GM21390 (cell line): ENCODE data around the gene COL9A3.

Source experiments
- ATAC-seq: cut with Tn5 transposase; IDR thresholded peaks from one replicate; pipeline ENCODE4 v1.9.1; 2021; ENCODE audit not compliant: unreplicated experiment

COL9A3 gene

DNA sequence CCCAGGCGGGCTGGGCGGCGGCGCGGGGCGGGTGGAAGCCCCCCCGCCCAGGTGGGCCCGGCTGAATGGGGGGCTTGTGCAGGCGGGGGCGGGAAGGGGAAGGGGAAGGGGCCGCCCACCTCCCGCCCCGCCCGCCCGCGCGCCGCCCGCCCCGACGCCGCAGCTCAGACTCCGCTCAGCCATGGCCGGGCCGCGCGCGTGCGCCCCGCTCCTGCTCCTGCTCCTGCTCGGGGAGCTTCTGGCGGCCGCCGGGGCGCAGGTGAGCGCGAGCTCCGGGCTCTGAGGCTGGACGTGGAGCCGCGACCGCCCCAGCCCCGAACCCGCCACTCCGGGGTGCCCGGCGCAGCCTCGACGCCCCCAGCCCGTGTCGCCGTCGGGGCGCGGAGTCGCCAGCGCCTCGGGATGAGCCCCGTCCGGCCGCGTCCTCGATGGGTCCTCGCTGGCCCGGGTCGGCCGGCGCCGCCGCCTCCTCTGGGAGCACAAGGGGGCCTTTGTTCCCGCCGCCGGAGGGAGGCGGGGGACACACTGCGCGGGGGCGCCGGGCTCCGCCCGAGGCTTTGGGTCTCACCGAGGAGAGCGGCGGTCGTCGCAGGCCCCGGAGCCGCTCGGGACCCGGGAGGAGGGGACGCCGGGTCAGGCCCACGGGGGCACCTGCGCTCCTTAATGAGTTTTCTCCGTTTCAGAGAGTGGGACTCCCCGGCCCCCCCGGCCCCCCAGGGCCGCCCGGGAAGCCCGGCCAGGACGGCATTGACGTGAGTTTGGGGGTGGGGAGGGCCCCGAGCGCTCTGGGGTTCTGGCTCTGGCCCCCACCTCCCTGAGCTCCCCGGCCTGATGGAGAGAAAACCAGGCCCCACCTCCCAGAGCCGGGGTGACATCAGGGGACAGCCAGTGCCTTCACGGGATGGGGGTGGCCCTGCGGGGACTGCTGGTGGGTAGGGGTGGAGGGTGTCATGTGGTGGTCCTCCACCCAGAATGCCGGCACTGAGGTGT lies at the start of gene COL9A3:
Gene COL9A3 (plus strand): TSS at position 167 of the 990 bp plus-strand sequence. CDS start 15 bp downstream, at position 182.
- ATAC-seq: no peak

DNA sequence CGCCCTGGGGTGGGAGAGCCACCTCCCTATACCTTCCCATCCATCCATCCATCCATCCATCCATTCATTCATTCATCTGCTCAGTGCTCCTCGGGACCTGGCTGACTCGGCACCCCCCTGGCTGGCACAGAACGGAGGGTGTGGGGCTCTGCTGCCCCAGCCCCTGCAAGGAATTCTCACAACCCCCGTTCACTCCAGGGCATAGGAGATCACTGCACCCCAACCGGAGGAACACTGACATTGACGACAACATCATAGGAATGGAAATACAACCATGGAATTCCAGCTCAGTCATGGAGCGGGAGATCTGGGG lies 48.7 kb upstream of the COL9A3 start:
- ATAC-seq: no peak

- ATAC-seq: no peak
Measured at GRCh38 chr20:62768551-62769287, 48.1 kb upstream of the COL9A3 start.

DNA sequence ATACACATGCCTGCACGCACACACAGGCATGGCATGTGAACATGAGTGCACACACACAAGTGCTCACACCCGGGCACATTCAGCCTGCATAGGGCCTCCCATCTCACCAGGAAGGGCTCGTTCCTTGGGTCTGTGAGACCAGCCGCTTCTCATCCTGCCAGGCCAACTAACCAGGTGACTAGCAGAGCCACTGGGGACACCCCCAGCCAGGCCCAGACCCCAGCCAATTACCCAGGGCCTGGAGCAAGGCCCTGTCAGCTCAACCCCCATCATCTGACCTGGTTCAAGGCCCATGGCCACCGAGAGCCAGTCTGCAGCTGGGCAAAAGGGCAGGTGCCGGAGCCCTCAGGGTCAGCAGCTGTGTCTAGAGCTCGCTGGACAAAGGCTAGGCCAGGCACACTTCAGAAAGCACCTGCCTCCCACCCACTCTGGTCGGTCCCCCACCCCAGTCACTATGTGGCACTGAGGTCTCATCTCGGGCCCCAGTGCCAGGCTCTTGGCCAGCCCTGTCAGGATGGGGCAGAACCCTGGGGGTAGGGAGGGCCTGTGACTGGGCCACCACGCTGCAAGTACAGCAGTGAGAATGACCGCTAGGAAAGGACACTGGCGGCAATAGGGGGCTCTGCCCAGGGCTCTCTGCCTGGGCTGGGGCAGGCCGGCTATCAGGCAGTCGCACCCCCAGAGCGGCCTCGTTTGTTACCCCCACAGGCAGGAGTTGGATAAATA lies 47.3 kb upstream of the COL9A3 start:
- ATAC-seq: no peak

DNA sequence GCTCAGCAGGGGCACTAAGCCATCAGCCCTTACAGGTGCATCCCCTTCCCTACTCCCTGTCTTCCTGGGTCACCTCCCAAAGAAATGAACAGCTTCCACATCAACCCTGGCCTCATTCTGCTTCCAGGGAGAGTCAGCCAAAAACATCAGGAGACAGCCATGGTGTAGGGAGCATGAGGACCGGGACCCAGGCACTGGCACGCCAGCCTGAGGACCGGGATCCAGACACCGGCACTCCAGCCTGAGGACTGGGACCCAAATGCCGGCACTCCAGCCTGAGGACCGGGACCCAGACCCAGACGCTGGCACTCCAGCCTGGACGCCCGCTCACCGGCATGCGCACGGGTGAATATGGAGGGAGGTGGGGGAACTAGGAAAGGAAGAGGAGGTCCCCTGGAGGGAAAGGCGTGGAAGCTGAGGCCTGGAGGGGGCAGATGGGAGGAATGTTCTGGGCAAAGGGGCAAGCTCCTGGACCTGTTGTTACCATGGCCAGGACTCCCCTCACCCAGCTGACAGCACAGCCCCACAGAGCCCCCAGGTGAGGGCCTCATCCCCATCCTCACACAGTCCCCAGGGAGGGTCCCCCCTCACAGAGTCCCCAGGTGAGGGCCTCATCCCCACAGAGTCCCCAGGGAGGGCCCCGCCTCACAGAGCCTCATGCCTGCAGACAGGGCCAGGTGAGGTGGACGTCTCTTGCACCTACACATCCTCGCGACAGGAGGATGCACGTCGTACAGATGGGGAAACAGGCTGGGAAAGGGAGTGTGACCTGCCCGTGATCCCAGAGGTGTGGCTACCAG lies 46.5 kb upstream of the COL9A3 start:
- no peak for ATAC-seq

DNA sequence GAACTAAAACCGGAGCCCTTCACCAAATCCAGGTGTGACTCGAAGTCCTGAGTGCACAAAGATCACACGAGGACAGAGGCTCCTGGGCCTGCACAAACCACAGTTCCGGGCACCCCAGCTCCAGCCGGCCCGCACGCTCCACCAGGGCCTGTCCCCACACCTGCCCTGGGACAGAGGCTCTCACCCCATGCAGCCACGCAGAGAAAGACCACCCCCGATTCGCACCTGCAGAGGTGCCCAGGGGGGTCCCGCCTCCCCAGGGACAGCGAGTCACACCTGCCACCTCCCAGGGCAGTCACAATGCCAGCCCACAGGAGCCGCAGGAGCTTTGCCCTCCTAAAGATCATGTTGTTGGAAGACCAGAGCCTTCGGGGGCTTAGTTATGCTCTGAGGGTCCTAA lies 45.9 kb upstream of the COL9A3 start:
- no peak for ATAC-seq

GRCh38 chr20:62771396-62772102 lies 45.3 kb upstream of the COL9A3 start:
- ATAC-seq: no peak

GRCh38 chr20:62772103-62772611 lies 44.7 kb upstream of the COL9A3 start:
- no peak for ATAC-seq

DNA sequence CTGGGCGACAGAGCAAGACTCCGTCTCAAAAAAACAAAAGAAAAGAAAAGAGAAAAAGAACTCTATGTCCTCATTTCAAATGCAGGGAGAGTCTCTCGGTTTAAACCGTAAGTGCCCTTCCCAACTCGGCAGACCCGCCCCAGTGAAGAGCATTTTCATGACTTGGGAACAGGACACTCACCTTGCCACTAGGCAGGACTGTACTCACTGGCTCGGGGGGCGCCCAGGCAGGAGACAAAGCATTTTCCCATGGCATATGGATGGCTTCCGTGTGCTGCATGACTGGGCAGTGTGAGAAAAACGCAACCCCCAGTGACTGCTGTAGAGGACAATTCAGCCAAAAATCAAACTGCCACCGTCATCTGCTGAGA lies 44.2 kb upstream of the COL9A3 start:
- ATAC-seq: no peak

- ATAC-seq: no peak
Measured at GRCh38 chr20:62772990-62773844, 43.6 kb upstream of the COL9A3 start.

DNA sequence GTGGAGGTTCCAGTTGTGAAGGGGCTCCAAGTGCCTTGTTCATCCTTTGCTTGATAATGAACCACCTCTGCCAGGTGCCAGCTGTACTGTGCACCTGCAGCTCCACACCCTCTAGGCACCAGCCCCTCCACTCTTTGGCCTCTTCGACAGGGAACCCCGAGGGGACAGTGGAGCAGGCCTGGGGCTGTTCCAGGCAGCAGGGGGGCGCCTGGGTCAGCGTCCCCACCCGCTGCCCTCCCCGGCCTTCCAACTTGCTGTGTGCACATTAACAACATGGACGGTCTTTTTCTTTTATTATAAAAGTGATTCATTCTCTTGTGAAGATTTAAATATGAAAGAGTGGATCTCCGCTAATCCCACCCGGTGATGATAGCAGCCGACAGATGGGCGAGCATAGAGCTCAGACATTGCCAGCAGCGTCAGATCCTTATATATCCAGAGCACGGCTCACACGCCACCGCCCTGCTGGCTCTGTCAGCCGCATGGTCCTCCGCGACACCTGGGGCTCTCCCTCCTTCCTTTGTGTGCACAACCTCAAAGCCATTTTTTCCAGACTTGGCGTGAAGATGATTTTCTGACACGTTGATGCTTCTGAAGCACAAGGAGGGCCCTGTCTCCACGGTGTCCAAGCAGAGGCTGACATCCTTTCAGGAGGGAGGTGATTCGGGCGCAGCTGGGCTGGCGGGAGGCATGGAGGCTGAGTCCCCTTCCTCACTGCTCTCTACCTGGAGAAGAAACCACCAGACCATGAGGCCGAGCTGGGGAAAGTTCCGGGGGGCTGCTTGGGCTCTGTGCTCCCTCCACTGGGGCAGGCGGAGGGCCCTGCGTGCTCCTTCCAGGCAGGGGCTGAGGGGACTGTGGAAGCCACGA lies 42.8 kb upstream of the COL9A3 start:
- no peak for ATAC-seq

DNA sequence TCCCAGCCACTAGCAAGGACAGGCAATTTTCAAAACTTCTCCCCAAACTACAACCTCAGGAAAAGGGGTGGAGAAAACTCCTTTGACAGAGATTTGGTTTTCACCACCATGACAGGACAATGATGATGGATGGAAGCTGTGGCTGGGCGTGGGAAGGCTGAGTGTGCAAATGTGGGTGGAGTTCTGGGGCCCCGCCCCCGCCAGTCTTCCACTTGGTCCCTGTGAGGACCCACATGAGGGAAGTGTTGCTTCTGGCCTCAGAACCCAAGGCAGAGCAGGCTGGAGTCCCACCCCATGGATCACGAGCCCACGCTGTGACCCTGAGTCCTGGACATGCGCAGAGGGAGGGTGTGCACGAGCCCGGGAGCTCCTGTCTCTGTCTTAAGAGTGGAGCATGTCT lies 42.1 kb upstream of the COL9A3 start:
- ATAC-seq: no peak

- no peak for ATAC-seq
Measured at GRCh38 chr20:62775206-62775605, 41.6 kb upstream of the COL9A3 start.

- no peak for ATAC-seq
Measured at GRCh38 chr20:62776035-62776691, 40.7 kb upstream of the COL9A3 start.

DNA sequence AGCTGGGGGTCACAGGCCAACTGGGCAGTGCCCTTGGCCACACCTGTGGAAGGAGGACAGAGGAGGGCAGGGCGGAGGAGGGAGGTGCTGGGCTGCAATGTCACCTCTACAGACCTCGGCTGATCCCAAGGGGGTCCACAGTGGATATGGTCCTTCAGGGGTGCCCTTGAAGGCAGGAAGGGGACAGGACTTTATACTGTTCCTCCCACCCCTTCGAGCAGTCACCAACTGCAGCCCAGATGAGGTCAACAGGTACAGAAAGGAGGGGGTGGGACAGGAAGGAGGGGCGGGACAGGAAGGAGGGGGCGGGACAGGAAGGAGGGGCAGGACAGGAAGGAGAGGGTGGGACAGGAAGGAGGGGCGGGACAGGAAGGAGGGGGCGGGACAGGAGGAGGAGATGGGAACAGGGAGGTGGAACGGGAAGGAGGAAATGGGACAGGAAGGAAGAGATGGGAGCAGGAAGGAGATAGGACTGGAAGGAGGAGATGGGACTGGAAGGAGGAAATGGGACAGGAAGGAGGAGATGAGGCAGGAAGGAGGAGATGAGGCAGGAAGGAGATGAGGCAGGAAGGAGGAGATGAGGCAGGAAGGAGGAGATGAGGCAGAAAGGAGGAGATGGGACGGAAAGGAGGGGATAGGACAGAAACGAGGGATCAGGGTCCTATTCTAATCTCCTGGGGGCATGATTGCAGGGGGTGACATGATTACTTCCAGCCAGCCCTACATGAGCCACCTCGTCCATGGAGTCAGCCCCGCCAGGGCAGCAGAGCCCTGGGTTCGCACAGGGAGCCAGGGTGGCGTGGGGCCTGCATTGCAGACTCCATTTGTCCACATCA lies 39.9 kb upstream of the COL9A3 start:
- ATAC-seq: no peak

DNA sequence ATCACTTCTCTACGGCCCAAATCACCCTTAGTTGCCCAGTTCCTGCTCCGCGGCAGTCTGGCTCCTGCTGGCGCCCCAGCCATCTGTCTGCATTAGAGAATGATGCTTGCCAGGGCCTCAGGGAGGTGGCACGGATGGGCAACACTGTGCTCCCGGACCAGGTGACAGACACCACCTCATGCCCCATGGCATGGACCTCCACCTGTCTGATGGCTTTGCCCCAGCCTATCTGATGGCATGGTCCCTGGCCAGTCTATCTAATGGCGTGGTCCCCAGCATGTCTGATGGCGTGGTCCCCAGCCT lies 39.4 kb upstream of the COL9A3 start:
- no peak for ATAC-seq

DNA sequence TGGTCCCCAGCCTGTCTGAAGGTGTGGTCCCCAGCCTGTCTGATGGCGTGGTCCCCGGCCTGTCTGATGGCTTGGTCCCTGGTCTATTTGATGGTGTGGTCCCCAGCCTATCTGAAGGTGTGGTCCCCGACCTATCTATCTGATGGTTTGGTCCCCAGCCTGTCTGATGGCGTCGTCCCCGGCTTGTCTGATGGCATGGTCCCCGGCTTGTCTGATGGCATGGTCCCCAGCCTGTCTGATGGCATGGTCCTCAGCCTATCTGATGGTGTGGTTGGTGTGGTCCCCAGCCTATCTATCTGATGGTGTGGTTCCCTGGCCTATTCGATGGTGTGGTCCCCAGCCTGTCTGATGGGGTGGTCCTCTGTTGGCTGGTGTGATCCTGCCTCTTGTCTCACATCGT lies 38.8 kb upstream of the COL9A3 start:
- ATAC-seq: no peak
